Stomach (tissue), 4 donors: Measurements from ENCODE around the gene HSD17B2.
A peak's percentile ranks its signal among the peaks of the same experiment; 100 is the strongest.

Experiments used
- CTCF ChIP-seq, 7 experiments: fragments of 450-650 bp in 4 of 7; fragments of 200-600 bp in 3 of 7; sonication (generic) in 3 of 7; IDR thresholded peaks; one replicate each; pipeline ENCODE4 v1.5.1; 2016 to 2019; ENCODE audit warnings: antibody characterized with exemption in 7 of 7, control low read depth in 2 of 7, mild to moderate bottlenecking in 1 of 7
- POLR2AphosphoS5 ChIP-seq, 3 donors: sonication (generic); formaldehyde crosslinking; IDR thresholded peaks; one replicate each; pipeline ENCODE4 v1.6.1; 2016; ENCODE audit warnings: antibody characterized with exemption in 3 of 3

- peak in 3 of 7 experiments; percentile 36 to 68 (median 49) for TF ChIP-seq CTCF (IDR thresholded peaks at IDR 0.05)
- no peak for TF ChIP-seq POLR2AphosphoS5 (IDR thresholded peaks at IDR 0.05)
These were observed 26.9 kb downstream of the HSD17B2 start for GRCh38 chr16:82061861-82062525.
